Retinal pigment epithelial cell (primary cell): ENCODE data around the gene NBEA.

Experiments
- DNase-seq: peaks from one replicate; pipeline ENCODE4 v3.0.0-alpha.2; 2010; ENCODE audit warnings: low read depth
- H3K4me3 ChIP-seq: 2 replicates; pipeline ENCODE4 v1.5.1; 2011; ENCODE audit warnings: mild to moderate bottlenecking, low read length, control low read depth, moderate library complexity
- CTCF ChIP-seq: conservative IDR thresholded peaks from 2 replicates; pipeline ENCODE4 v1.5.1; 2011; ENCODE audit warnings: low read depth, low read length, control low read depth, inconsistent platforms

Gene NBEA

GRCh38 chr13:35346494-35346893 is 404.4 kb downstream of the NBEA start:
- DNase-seq, result no peak
- no peak for TF ChIP-seq CTCF
- H3K4me3 ChIP-seq, result no peak overlapping the region

DNA sequence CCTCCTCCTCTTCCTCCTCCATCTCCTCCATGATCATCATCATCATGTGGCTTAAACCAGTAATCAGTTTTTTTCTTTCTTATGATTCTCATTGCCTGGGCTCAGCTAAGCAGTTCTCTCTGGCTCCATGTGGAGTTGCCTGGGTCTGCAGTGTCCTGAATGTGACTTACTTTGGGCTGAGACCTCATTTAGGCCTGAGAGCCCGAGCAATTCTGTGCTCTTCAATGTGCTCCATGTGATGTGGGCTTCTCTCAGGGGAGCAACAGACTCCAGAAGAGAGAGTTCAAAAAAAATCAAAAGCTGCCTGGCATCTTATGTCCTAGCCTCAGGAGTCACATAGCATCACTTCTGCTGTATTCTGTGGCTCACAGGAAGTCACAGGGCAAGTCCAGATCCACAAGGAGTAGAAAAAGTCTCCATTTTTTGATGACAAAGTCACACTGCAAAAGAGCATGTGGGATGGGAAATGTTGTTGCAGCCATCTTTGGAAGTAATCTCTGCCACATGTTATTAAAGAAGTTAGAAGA is 405.7 kb downstream of the NBEA start:
- DNase-seq, result no peak
- no peak for TF ChIP-seq CTCF
- H3K4me3 ChIP-seq, result no peak overlapping the region

DNA sequence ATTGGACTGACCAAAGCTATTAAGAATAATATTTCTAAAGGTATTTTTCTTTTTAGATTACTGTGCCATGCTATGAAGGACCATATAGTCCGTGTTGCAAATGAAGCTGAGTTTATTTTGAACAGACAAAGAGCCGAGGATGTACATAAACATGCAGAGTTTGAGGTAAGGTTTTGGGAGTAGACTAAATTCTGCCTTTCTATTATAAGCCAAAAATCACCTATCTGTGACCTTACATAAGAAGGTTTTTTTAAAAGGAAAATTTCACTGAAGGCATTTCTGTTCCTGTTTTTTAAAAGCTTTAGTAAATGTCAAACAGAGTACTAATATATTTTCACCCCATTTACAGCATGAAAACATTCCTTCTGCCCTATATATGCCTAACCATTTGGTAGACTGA is 407.0 kb downstream of the NBEA start:
- H3K4me3 ChIP-seq, result no peak overlapping the region
- no peak for DNase-seq
- no peak for TF ChIP-seq CTCF

DNA sequence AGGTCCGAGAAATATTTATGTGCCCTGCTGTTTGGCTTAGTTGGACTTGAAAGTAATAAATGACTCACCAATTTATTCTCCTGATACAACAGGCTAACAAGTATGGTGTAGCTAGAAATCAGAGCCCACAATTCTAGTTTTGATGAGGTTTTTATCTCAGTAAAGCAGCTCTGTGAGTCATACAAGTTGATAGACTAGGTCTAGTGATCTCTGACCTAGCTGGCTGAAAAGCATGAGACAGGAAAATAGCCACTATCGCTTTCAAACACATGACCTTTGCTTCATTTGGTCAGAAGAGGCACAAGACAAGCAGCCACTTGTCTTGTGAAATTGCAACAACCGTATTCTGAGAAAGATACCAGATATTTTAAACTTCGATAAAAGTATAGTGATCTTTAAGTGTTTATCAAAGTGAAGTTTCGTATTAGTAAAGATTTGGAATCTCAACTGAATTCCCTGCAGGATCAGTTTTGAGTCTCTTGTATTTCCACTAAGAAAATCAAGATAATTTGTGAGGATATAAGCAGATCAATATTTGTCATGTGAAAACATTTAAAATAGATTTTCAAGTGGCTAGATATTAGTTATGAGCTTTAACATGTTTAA is 407.7 kb downstream of the NBEA start:
- TF ChIP-seq CTCF, result no peak
- no peak overlapping the region for H3K4me3 ChIP-seq
- peak; percentile 13 for DNase-seq

GRCh38 chr13:35354285-35354684 is 412.2 kb downstream of the NBEA start:
- TF ChIP-seq CTCF, result no peak
- DNase-seq, result no peak

GRCh38 chr13:35354882-35355281 is 412.8 kb downstream of the NBEA start:
- no peak for TF ChIP-seq CTCF
- DNase-seq, result no peak
- H3K4me3 ChIP-seq, result no peak overlapping the region

More at GRCh38 chr13:35354285-35354684, 412.2 kb downstream of the NBEA start:
- no peak overlapping the region for H3K4me3 ChIP-seq

- H3K4me3 ChIP-seq, result no peak overlapping the region
- TF ChIP-seq CTCF, result no peak
- no peak for DNase-seq
These were observed 414.5 kb downstream of the NBEA start for GRCh38 chr13:35356572-35356971.
